GM12801 (cell line): ENCODE data around the gene DNMT3A.

Experiments used
- CTCF ChIP-seq: IDR thresholded peaks from one replicate; pipeline ENCODE4 v1.5.1; 2011; ENCODE audit warnings: control low read depth; ENCODE audit not compliant: insufficient read length; ENCODE audit errors: extremely low read depth

The DNMT3A gene

GRCh38 chr2:25293958-25294562, 47.7 kb downstream of the DNMT3A start:
- no peak for TF ChIP-seq CTCF

GRCh38 chr2:25293145-25293544, 48.6 kb downstream of the DNMT3A start:
- TF ChIP-seq CTCF, result no peak

GRCh38 chr2:25292408-25292807, 49.3 kb downstream of the DNMT3A start:
- no peak for TF ChIP-seq CTCF

GRCh38 chr2:25290811-25291495, 50.8 kb downstream of the DNMT3A start:
- no peak for TF ChIP-seq CTCF

GRCh38 chr2:25286723-25287483, 54.8 kb downstream of the DNMT3A start:
- TF ChIP-seq CTCF, result no peak

GRCh38 chr2:25286025-25286400, 55.7 kb downstream of the DNMT3A start:
- no peak for TF ChIP-seq CTCF

- TF ChIP-seq CTCF, result no peak
Observed at GRCh38 chr2:25285265-25286024, 56.3 kb downstream of the DNMT3A start.
